Neural crest cell (in vitro differentiated cells): ENCODE measurements around the gene DPEP2. TPM values are rescaled to one million over a fixed set of nuclear protein-coding genes. Genes with fewer than 3 reads are reported as not detected.

ENCODE experiments used
- DNase-seq: peaks from one replicate; pipeline ENCODE4 v3.0.0; 2021; ENCODE audit warnings: low read depth, mixed read lengths, low spot score
- H3K27ac Mint-ChIP-seq: one replicate; pipeline ENCODE4 v1.8.0; 2021; ENCODE audit warnings: mild to moderate bottlenecking, mixed read lengths; ENCODE audit not compliant: unreplicated experiment
- H3K27me3 Mint-ChIP-seq: 2 replicates; pipeline ENCODE4 v1.8.0; 2021; ENCODE audit warnings: low read depth, mild to moderate bottlenecking, mixed read lengths
- H3K36me3 Mint-ChIP-seq: 2 replicates; pipeline ENCODE4 v1.8.0; 2021; ENCODE audit warnings: low read depth, mild to moderate bottlenecking, mixed read lengths
- H3K4me1 Mint-ChIP-seq: 2 replicates; pipeline ENCODE4 v1.8.0; 2021; ENCODE audit warnings: mixed read lengths
- H3K4me3 Mint-ChIP-seq: one replicate; pipeline ENCODE4 v1.8.0; 2021; ENCODE audit warnings: mild to moderate bottlenecking, mixed read lengths
- H3K9me3 Mint-ChIP-seq: 2 replicates; pipeline ENCODE4 v1.8.0; 2021; ENCODE audit warnings: mixed read lengths
- CTCF ChIP-seq: fragments of 200-600 bp; sonication (generic); conservative IDR thresholded peaks from 2 replicates; pipeline ENCODE4 v1.5.0; 2021; ENCODE audit warnings: antibody characterized with exemption, mild to moderate bottlenecking
- total RNA-seq: library from RNA; stranded (reverse); gene quantifications from 2 replicates; pipeline ENCODE4 v1.2.1, GENCODE V29; 2021

DPEP2 gene
- total RNA-seq, 1 donor from 2014 or later, result not detected

- DNase-seq, result no peak
- H3K27ac Mint-ChIP-seq, result peak overlapping the region; percentile 43
- no peaks in the 10 kb centered on the region for H3K36me3 Mint-ChIP-seq
- H3K4me1 Mint-ChIP-seq, result peaks cover 3% of the 10 kb centered on the region
- no peak overlapping the region for H3K4me3 Mint-ChIP-seq
- TF ChIP-seq CTCF, result no peak
- no peaks in the 10 kb centered on the region for H3K27me3 Mint-ChIP-seq
- no peaks in the 10 kb centered on the region for H3K9me3 Mint-ChIP-seq
Observed at GRCh38 chr16:67946966-67947558, 52.2 kb downstream of the DPEP2 start.

- Mint-ChIP-seq H3K4me3 (no peak overlapping the region), H3K27ac (no peak overlapping the region), H3K9me3 (no peaks in the 10 kb centered on the region), H3K27me3 (no peaks in the 10 kb centered on the region), H3K4me1 (peaks cover 9% of the 10 kb centered on the region), H3K36me3 (no peaks in the 10 kb centered on the region)
- no peak for DNase-seq
- TF ChIP-seq CTCF, result no peak
Observed at GRCh38 chr16:67946128-67946569, 53.1 kb downstream of the DPEP2 start.

GRCh38 chr16:67945392-67945933, 53.8 kb downstream of the DPEP2 start:
- Mint-ChIP-seq H3K4me1 (peaks cover 9% of the 10 kb centered on the region), H3K9me3 (no peaks in the 10 kb centered on the region), H3K27ac (peak overlapping the region; percentile 6), H3K36me3 (no peaks in the 10 kb centered on the region), H3K4me3 (peak overlapping the region; percentile 27), H3K27me3 (no peaks in the 10 kb centered on the region)
- no peak for TF ChIP-seq CTCF
- DNase-seq, result no peak

- no peak overlapping the region for H3K27ac Mint-ChIP-seq
- no peaks in the 10 kb centered on the region for H3K9me3 Mint-ChIP-seq
- no peaks in the 10 kb centered on the region for H3K27me3 Mint-ChIP-seq
- no peaks in the 10 kb centered on the region for H3K36me3 Mint-ChIP-seq
- H3K4me3 Mint-ChIP-seq, result no peak overlapping the region
- no peak for TF ChIP-seq CTCF
- H3K4me1 Mint-ChIP-seq, result peaks cover 9% of the 10 kb centered on the region
- DNase-seq, result no peak
Observed at GRCh38 chr16:67944690-67945391, 54.4 kb downstream of the DPEP2 start.

- no peaks in the 10 kb centered on the region for H3K27me3 Mint-ChIP-seq
- TF ChIP-seq CTCF, result no peak
- no peaks in the 10 kb centered on the region for H3K9me3 Mint-ChIP-seq
- no peak for DNase-seq
- H3K36me3 Mint-ChIP-seq, result no peaks in the 10 kb centered on the region
- H3K27ac Mint-ChIP-seq, result peak within 1 kb of the TSS; percentile 6
- H3K4me3 Mint-ChIP-seq, result peak within 1 kb of the TSS; percentile 29
- peaks cover 9% of the 10 kb centered on the region for H3K4me1 Mint-ChIP-seq
Observed at GRCh38 chr16:67943619-67944504, 55.4 kb downstream of the DPEP2 start, which contains the start of gene LCAT. Gene LCAT, minus strand, starts transcription at chr16:67944120. Its CDS starts 19 bp downstream, at chr16:67944101.
